HepG2 (cell line): ENCODE data around the gene SLC22A5. TPM values are rescaled to one million over a fixed set of nuclear protein-coding genes. Genes with fewer than 3 reads are reported as not detected.
A peak's percentile ranks its signal among the peaks of the same experiment; 100 is the strongest.

Experiments
- ELF3 ChIP-seq: IDR thresholded peaks from 2 replicates; pipeline ENCODE4 v1.6.1; 2016; ENCODE audit warnings: missing genetic modification reagents, missing compliant biosample characterization
- ESRRA ChIP-seq: sonication (generic); formaldehyde crosslinking; IDR thresholded peaks from 2 replicates; pipeline ENCODE4 v1.5.1; 2020; ENCODE audit warnings: mild to moderate bottlenecking, low read depth, missing genetic modification reagents
- HMGA1 ChIP-seq: sonication (generic); formaldehyde crosslinking; conservative IDR thresholded peaks from 2 replicates; pipeline ENCODE4 v1.4.0; 2020; ENCODE audit warnings: missing genetic modification reagents
- HOXA3 ChIP-seq: sonication (generic); formaldehyde crosslinking; IDR thresholded peaks from 2 replicates; pipeline ENCODE4 v1.5.0; 2020; ENCODE audit warnings: missing genetic modification reagents
- KDM3A ChIP-seq: IDR thresholded peaks from 2 replicates; pipeline ENCODE4 v1.6.1; 2018; ENCODE audit warnings: low read depth, missing compliant biosample characterization
- MBD4 ChIP-seq: IDR thresholded peaks from 2 replicates; pipeline ENCODE4 v1.6.1; 2012; ENCODE audit warnings: low read length, inconsistent platforms, borderline replicate concordance
- NR3C1 ChIP-seq: sonication (generic); formaldehyde crosslinking; IDR thresholded peaks from 2 replicates; pipeline ENCODE4 v1.4.0; 2020; ENCODE audit warnings: missing genetic modification reagents
- POLR2AphosphoS2 ChIP-seq: IDR thresholded peaks from 2 replicates; pipeline ENCODE4 v1.6.1; 2011; ENCODE audit warnings: low read depth, low read length, improper control_type of control experiment
- RARG ChIP-seq: sonication (generic); formaldehyde crosslinking; IDR thresholded peaks from 2 replicates; pipeline ENCODE4 v1.4.0; 2020; ENCODE audit warnings: low read depth, mild to moderate bottlenecking, missing genetic modification reagents
- REPIN1 ChIP-seq: sonication (generic); formaldehyde crosslinking; IDR thresholded peaks from 2 replicates; pipeline ENCODE4 v1.8.0; 2022; ENCODE audit warnings: missing genetic modification reagents, low read depth, mild to moderate bottlenecking, borderline replicate concordance
- SOX6 ChIP-seq, 2 experiments: fragments of 450-650 bp in 1 of 2; sonication (generic) in 1 of 2; formaldehyde crosslinking in 1 of 2; IDR thresholded peaks; 2 replicates each; pipeline versions ENCODE4 v1.4.0 to v1.6.1; 2017 to 2020; ENCODE audit warnings: antibody characterized with exemption in 1 of 2, mild to moderate bottlenecking in 1 of 2, missing genetic modification reagents in 1 of 2
- ZBTB7B ChIP-seq: sonication (generic); formaldehyde crosslinking; IDR thresholded peaks from 2 replicates; pipeline ENCODE4 v1.4.0; 2020; ENCODE audit warnings: missing genetic modification reagents
- ZMYM4 ChIP-seq: sonication (generic); formaldehyde crosslinking; IDR thresholded peaks from 2 replicates; pipeline ENCODE4 v1.8.1; 2023; ENCODE audit warnings: mild to moderate bottlenecking, missing genetic modification reagents
- ZNF543 ChIP-seq: sonication (generic); formaldehyde crosslinking; IDR thresholded peaks from 2 replicates; pipeline ENCODE4 v1.4.0; 2020; ENCODE audit warnings: mild to moderate bottlenecking, missing genetic modification reagents
- ZNF720 ChIP-seq: sonication (generic); formaldehyde crosslinking; IDR thresholded peaks from 2 replicates; pipeline ENCODE4 v1.4.0; 2020; ENCODE audit warnings: missing genetic modification reagents
- ZNF850 ChIP-seq: sonication (generic); formaldehyde crosslinking; conservative IDR thresholded peaks from 2 replicates; pipeline ENCODE4 v1.9.0; 2021; ENCODE audit warnings: mild to moderate bottlenecking, missing genetic modification reagents
- ZNF891 ChIP-seq: sonication (generic); formaldehyde crosslinking; IDR thresholded peaks from 2 replicates; pipeline ENCODE4 v1.5.0; 2020; ENCODE audit warnings: mild to moderate bottlenecking, missing genetic modification reagents
- polyA plus RNA-seq, 8 experiments: library from polyadenylated mRNA; depleted of rRNA in 3 of 8; stranded (reverse) in 7 of 8; unstranded in 1 of 8; fragments of >200 nt; fragmentation: Illumina TruSeq in 4 of 8; extraction: Trizol in 4 of 8; gene quantifications; 2 replicates each; pipeline versions ENCODE4 v1.2.1 to v1.2.3, GENCODE V29; 2011 to 2016; ENCODE audit warnings: low read depth in 4 of 8, missing spikeins in 1 of 8, mixed read lengths in 1 of 8; ENCODE audit not compliant: insufficient read depth in 1 of 8
- total RNA-seq, 5 experiments: library from RNA; depleted of rRNA; stranded (reverse); fragments of >200 nt; fragmentation: Illumina TruSeq; extraction: Trizol; gene quantifications; 2 replicates each; pipeline ENCODE4 v1.2.3, GENCODE V29; 2016; ENCODE audit warnings: low read depth in 1 of 5
- TF ChIP-seq, protein P1 (sequence below): sonication (generic); formaldehyde crosslinking; IDR thresholded peaks from 2 replicates; pipeline ENCODE4 v1.4.0; 2020; ENCODE audit warnings: low read depth, mild to moderate bottlenecking, missing genetic modification reagents
- TF ChIP-seq, protein P2 (sequence below): sonication (generic); formaldehyde crosslinking; IDR thresholded peaks from 2 replicates; pipeline ENCODE4 v1.9.0; 2021; ENCODE audit warnings: missing genetic modification reagents, mild to moderate bottlenecking, borderline replicate concordance
- TF ChIP-seq, protein P3 (sequence below): sonication (generic); formaldehyde crosslinking; IDR thresholded peaks from 2 replicates; pipeline ENCODE4 v1.5.0; 2020; ENCODE audit warnings: missing genetic modification reagents
- TF ChIP-seq, protein P4 (sequence below): sonication (generic); formaldehyde crosslinking; IDR thresholded peaks from 2 replicates; pipeline ENCODE4 v1.4.0; 2020; ENCODE audit warnings: missing genetic modification reagents; ENCODE audit errors: not compliant biosample characterization
- TF ChIP-seq, protein P5 (sequence below): sonication (generic); formaldehyde crosslinking; IDR thresholded peaks from 2 replicates; pipeline ENCODE4 v1.5.1; 2020; ENCODE audit warnings: missing genetic modification reagents, mild to moderate bottlenecking, borderline replicate concordance

Gene SLC22A5
- total and polyA plus RNA-seq, 2 of the 13 experiments (the other 11 are each of a cell fraction or from before 2014, with no cell fraction given), result 7.1 to 15.1 TPM

DNA sequence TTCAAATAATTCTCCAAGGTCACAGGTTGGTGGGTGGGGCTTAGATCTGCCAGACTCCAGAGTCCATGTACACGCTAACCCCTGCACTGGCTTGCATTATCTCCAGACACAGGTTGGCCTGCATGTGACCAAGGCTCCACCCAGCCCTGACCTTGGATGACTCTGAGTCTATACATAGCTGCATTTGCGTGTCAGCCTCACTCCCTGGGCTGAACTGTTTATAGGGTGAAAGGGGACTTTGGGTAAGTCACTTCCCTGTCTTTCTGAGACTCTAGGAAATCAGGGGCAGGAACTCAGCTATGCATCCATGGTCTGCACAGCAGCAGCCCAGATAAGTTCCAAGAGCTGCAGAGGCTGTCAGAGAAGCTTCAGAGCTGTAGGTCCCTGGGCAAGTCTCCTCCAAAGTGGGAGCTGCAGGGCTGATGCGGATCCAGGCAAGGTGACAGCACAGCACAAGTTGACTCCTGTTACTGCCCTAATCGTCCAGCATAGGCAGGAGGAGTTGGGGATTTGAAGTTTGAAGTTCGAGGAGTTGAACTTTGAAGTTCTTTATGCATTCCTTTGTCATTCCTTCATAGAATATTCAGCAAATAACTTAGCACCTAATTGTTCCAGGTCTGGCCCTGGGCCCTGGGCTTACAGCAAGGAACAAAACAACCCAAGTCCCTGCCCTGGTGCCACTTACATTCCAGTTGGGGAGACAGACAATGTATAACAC lies 53.4 kb downstream of the SLC22A5 start (continued):
- TF ChIP-seq KDM3A (CRISPR knock-in tag), result no peak
- TF ChIP-seq, protein P1, sequence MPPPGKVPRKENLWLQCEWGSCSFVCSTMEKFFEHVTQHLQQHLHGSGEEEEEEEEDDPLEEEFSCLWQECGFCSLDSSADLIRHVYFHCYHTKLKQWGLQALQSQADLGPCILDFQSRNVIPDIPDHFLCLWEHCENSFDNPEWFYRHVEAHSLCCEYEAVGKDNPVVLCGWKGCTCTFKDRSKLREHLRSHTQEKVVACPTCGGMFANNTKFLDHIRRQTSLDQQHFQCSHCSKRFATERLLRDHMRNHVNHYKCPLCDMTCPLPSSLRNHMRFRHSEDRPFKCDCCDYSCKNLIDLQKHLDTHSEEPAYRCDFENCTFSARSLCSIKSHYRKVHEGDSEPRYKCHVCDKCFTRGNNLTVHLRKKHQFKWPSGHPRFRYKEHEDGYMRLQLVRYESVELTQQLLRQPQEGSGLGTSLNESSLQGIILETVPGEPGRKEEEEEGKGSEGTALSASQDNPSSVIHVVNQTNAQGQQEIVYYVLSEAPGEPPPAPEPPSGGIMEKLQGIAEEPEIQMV (CRISPR knock-in tag), result no peak
- no peak for TF ChIP-seq ZNF850 (CRISPR knock-in tag)
- TF ChIP-seq NR3C1 (CRISPR knock-in tag), result no peak
- TF ChIP-seq, protein P2, sequence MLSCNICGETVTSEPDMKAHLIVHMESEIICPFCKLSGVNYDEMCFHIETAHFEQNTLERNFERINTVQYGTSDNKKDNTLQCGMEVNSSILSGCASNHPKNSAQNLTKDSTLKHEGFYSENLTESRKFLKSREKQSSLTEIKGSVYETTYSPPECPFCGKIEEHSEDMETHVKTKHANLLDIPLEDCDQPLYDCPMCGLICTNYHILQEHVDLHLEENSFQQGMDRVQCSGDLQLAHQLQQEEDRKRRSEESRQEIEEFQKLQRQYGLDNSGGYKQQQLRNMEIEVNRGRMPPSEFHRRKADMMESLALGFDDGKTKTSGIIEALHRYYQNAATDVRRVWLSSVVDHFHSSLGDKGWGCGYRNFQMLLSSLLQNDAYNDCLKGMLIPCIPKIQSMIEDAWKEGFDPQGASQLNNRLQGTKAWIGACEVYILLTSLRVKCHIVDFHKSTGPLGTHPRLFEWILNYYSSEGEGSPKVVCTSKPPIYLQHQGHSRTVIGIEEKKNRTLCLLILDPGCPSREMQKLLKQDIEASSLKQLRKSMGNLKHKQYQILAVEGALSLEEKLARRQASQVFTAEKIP (CRISPR knock-in tag), result no peak
- TF ChIP-seq ZMYM4 (CRISPR knock-in tag), result peak; percentile 50; the same call in 1 of the 2 replicates
- TF ChIP-seq ESRRA (CRISPR knock-in tag), result peak; percentile 86
- no peak for TF ChIP-seq RARG
- TF ChIP-seq, protein P3, sequence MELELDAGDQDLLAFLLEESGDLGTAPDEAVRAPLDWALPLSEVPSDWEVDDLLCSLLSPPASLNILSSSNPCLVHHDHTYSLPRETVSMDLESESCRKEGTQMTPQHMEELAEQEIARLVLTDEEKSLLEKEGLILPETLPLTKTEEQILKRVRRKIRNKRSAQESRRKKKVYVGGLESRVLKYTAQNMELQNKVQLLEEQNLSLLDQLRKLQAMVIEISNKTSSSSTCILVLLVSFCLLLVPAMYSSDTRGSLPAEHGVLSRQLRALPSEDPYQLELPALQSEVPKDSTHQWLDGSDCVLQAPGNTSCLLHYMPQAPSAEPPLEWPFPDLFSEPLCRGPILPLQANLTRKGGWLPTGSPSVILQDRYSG (CRISPR knock-in tag), result no peak
- no peak for TF ChIP-seq MBD4
- TF ChIP-seq ZNF720 (CRISPR knock-in tag), result no peak
- no peak for TF ChIP-seq ZBTB7B
- TF ChIP-seq ELF3 (CRISPR knock-in tag), result peak; percentile 83
- TF ChIP-seq ZNF891 (CRISPR knock-in tag), result no peak
- TF ChIP-seq, protein P4, sequence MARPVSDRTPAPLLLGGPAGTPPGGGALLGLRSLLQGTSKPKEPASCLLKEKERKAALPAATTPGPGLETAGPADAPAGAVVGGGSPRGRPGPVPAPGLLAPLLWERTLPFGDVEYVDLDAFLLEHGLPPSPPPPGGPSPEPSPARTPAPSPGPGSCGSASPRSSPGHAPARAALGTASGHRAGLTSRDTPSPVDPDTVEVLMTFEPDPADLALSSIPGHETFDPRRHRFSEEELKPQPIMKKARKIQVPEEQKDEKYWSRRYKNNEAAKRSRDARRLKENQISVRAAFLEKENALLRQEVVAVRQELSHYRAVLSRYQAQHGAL (CRISPR knock-in tag), result no peak
- TF ChIP-seq HMGA1 (CRISPR knock-in tag), result no peak
- no peak for TF ChIP-seq SOX6 (IDR thresholded peaks at IDR 0.05)
- peak; percentile 77 for TF ChIP-seq SOX6 (CRISPR knock-in tag; IDR thresholded peaks at IDR 0.05)
- no peak for TF ChIP-seq REPIN1 (CRISPR knock-in tag)
- TF ChIP-seq, protein P5, sequence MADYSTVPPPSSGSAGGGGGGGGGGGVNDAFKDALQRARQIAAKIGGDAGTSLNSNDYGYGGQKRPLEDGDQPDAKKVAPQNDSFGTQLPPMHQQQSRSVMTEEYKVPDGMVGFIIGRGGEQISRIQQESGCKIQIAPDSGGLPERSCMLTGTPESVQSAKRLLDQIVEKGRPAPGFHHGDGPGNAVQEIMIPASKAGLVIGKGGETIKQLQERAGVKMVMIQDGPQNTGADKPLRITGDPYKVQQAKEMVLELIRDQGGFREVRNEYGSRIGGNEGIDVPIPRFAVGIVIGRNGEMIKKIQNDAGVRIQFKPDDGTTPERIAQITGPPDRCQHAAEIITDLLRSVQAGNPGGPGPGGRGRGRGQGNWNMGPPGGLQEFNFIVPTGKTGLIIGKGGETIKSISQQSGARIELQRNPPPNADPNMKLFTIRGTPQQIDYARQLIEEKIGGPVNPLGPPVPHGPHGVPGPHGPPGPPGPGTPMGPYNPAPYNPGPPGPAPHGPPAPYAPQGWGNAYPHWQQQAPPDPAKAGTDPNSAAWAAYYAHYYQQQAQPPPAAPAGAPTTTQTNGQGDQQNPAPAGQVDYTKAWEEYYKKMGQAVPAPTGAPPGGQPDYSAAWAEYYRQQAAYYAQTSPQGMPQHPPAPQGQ (CRISPR knock-in tag), result no peak
- TF ChIP-seq POLR2AphosphoS2, result no peak
- TF ChIP-seq ZNF543 (CRISPR knock-in tag), result no peak
- TF ChIP-seq HOXA3 (CRISPR knock-in tag), result peak; percentile 41; the same call in 1 of the 2 replicates
